ENCODE measurements around the gene RAB2B. TPM values are rescaled to one million over a fixed set of nuclear protein-coding genes. Genes with fewer than 3 reads are reported as not detected.

RAB2B gene
- total RNA-seq, 4 donors from 2014 or later = 19.6 to 31.1 (median 23.4) TPM

GRCh38 chr14:21475767-21476522, 814 bp downstream of the RAB2B start:
- TF ChIP-seq CTCF (IDR thresholded peaks at IDR 0.05; ENCODE audit: low read depth) = no peak

- no peak for TF ChIP-seq CTCF (IDR thresholded peaks at IDR 0.05; ENCODE audit: low read depth)
Measured at GRCh38 chr14:21467616-21468015, 9.1 kb downstream of the RAB2B start.

GRCh38 chr14:21455912-21456667, 20.7 kb downstream of the RAB2B start, which contains the start of gene CHD8:
CHD8 (minus strand) TSS chr14:21456123; CDS start chr14:21431643, 24,480 bp downstream.
- no peak for TF ChIP-seq CTCF (IDR thresholded peaks at IDR 0.05; ENCODE audit: low read depth)

- TF ChIP-seq CTCF (IDR thresholded peaks at IDR 0.05; ENCODE audit: low read depth) = no peak
Measured at GRCh38 chr14:21455592-21455911, 21.2 kb downstream of the RAB2B start.

- TF ChIP-seq CTCF (IDR thresholded peaks at IDR 0.05; ENCODE audit: low read depth) = no peak
Measured at GRCh38 chr14:21454843-21455544, 21.8 kb downstream of the RAB2B start.

- no peak for TF ChIP-seq CTCF (IDR thresholded peaks at IDR 0.05; ENCODE audit: low read depth)
Measured at GRCh38 chr14:21449899-21450216, 26.9 kb downstream of the RAB2B start.

GRCh38 chr14:21440859-21441258, 35.9 kb downstream of the RAB2B start:
- no peak for TF ChIP-seq CTCF (IDR thresholded peaks at IDR 0.05; ENCODE audit: low read depth)

All from subcutaneous adipose tissue (tissue), 4 donors.